ENCODE data around the gene NR5A2.
A peak's percentile ranks its signal among the peaks of the same experiment; 100 is the strongest.

NR5A2 gene

GRCh38 chr1:200184196-200184595, 156.7 kb downstream of the NR5A2 start (continued):
- TF ChIP-seq ZNF398 (tag by site-specific recombination; IDR thresholded peaks at IDR 0.05) (no peak), ZFP3 (tag by site-specific recombination; IDR thresholded peaks at IDR 0.05; ENCODE audit: low read depth) (no peak), ZNF19 (tag by site-specific recombination; IDR thresholded peaks at IDR 0.05; ENCODE audit: low read depth) (no peak), OSR2 (tag by site-specific recombination; IDR thresholded peaks at IDR 0.05) (no peak), FEZF1 (tag by site-specific recombination; IDR thresholded peaks at IDR 0.05) (peak; percentile 81), YY1 (tag by site-specific recombination; IDR thresholded peaks at IDR 0.05) (no peak), ZNF433 (tag by site-specific recombination; IDR thresholded peaks at IDR 0.05; ENCODE audit: low read depth) (no peak), ZNF560 (tag by site-specific recombination; IDR thresholded peaks at IDR 0.05; ENCODE audit: borderline replicate concordance) (no peak), ZNF221 (tag by site-specific recombination; IDR thresholded peaks at IDR 0.05; ENCODE audit: borderline replicate concordance) (no peak), ZNF830 (tag by site-specific recombination; IDR thresholded peaks at IDR 0.05; ENCODE audit: low read depth) (no peak), ZNF561 (tag by site-specific recombination; IDR thresholded peaks at IDR 0.05; ENCODE audit: borderline replicate concordance) (no peak), ZNF404 (tag by site-specific recombination; IDR thresholded peaks at IDR 0.05) (no peak), ZBTB48 (tag by site-specific recombination; IDR thresholded peaks at IDR 0.05) (no peak), ZSCAN16 (tag by site-specific recombination; IDR thresholded peaks at IDR 0.05) (no peak), ZNF26 (tag by site-specific recombination; IDR thresholded peaks at IDR 0.05) (no peak), ZBTB20 (tag by site-specific recombination; IDR thresholded peaks at IDR 0.05) (no peak), ZBTB11 (tag by site-specific recombination; conservative IDR thresholded peaks at IDR 0.05; ENCODE audit: low read depth) (no peak), ZNF155 (tag by site-specific recombination; IDR thresholded peaks at IDR 0.05) (no peak), PRDM10 (tag by site-specific recombination; IDR thresholded peaks at IDR 0.05) (peak; percentile 12; the same call in 1 of the 2 replicates), KLF8 (tag by site-specific recombination; IDR thresholded peaks at IDR 0.05) (no peak), ZNF777 (tag by site-specific recombination; IDR thresholded peaks at IDR 0.05; ENCODE audit: borderline replicate concordance) (no peak), SCRT1 (tag by site-specific recombination; IDR thresholded peaks at IDR 0.05; ENCODE audit: borderline replicate concordance) (no peak; the same call in 1 of the 2 replicates), ZNF600 (tag by site-specific recombination; IDR thresholded peaks at IDR 0.05) (no peak), ZNF610 (tag by site-specific recombination; IDR thresholded peaks at IDR 0.05; ENCODE audit: borderline replicate concordance) (0 out of 2 replicates have a peak, but pooled peaks have one; percentile 21), ZNF239 (tag by site-specific recombination; IDR thresholded peaks at IDR 0.05) (no peak)
- TF ChIP-seq, protein P1, sequence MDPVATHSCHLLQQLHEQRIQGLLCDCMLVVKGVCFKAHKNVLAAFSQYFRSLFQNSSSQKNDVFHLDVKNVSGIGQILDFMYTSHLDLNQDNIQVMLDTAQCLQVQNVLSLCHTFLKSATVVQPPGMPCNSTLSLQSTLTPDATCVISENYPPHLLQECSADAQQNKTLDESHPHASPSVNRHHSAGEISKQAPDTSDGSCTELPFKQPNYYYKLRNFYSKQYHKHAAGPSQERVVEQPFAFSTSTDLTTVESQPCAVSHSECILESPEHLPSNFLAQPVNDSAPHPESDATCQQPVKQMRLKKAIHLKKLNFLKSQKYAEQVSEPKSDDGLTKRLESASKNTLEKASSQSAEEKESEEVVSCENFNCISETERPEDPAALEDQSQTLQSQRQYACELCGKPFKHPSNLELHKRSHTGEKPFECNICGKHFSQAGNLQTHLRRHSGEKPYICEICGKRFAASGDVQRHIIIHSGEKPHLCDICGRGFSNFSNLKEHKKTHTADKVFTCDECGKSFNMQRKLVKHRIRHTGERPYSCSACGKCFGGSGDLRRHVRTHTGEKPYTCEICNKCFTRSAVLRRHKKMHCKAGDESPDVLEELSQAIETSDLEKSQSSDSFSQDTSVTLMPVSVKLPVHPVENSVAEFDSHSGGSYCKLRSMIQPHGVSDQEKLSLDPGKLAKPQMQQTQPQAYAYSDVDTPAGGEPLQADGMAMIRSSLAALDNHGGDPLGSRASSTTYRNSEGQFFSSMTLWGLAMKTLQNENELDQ (tag by site-specific recombination; IDR thresholded peaks at IDR 0.05; ENCODE audit: low read depth) = no peak
- TF ChIP-seq, protein P2, sequence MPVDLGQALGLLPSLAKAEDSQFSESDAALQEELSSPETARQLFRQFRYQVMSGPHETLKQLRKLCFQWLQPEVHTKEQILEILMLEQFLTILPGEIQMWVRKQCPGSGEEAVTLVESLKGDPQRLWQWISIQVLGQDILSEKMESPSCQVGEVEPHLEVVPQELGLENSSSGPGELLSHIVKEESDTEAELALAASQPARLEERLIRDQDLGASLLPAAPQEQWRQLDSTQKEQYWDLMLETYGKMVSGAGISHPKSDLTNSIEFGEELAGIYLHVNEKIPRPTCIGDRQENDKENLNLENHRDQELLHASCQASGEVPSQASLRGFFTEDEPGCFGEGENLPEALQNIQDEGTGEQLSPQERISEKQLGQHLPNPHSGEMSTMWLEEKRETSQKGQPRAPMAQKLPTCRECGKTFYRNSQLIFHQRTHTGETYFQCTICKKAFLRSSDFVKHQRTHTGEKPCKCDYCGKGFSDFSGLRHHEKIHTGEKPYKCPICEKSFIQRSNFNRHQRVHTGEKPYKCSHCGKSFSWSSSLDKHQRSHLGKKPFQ (tag by site-specific recombination; IDR thresholded peaks at IDR 0.05) = no peak

All from HEK293 (cell line).